Measurements from ENCODE around the gene BAIAP2.

Gene BAIAP2

GRCh38 chr17:81034779-81035520, at the start of gene BAIAP2:
BAIAP2 (plus strand) TSS chr17:81035151; CDS start chr17:81035255, 104 bp downstream.
- peak; percentile 84 to 97 (median 92) for DNase-seq

GRCh38 chr17:80986046-80986445, 48.9 kb upstream of the BAIAP2 start:
- no peak for DNase-seq

- DNase-seq, result peak in 7 of 14 donors; percentile 19 to 65 (median 36)
These were observed 48.0 kb upstream of the BAIAP2 start for GRCh38 chr17:80986816-80987475.

GRCh38 chr17:80987941-80988461, 47.0 kb upstream of the BAIAP2 start:
- DNase-seq, result no peak

- DNase-seq, result no peak
These were observed 45.4 kb upstream of the BAIAP2 start for GRCh38 chr17:80989586-80989913.

GRCh38 chr17:80990921-80991644, 43.9 kb upstream of the BAIAP2 start:
- no peak for DNase-seq

- peak in 12 of 14 donors; percentile 21 to 78 (median 40) for DNase-seq
These were observed 43.3 kb upstream of the BAIAP2 start, which contains the start of gene CHMP6 for GRCh38 chr17:80991645-80992076. CHMP6 (plus strand) TSS chr17:80991841; CDS start chr17:80991919, 78 bp downstream.

GRCh38 chr17:80992077-80992947, 42.6 kb upstream of the BAIAP2 start:
- no peak for DNase-seq

- no peak for DNase-seq
These were observed 41.9 kb upstream of the BAIAP2 start for GRCh38 chr17:80992948-80993624.

- no peak for DNase-seq
These were observed 39.8 kb upstream of the BAIAP2 start for GRCh38 chr17:80995131-80995530.

GRCh38 chr17:80996422-80997305, 38.3 kb upstream of the BAIAP2 start:
- no peak for DNase-seq

- no peak for DNase-seq
These were observed 37.4 kb upstream of the BAIAP2 start for GRCh38 chr17:80997424-80998117.

GRCh38 chr17:80998118-80998747, 36.7 kb upstream of the BAIAP2 start:
- no peak for DNase-seq

GRCh38 chr17:80998748-80999535, 36.0 kb upstream of the BAIAP2 start:
- peak in 7 of 14 donors; percentile 8 to 57 (median 36) for DNase-seq

GRCh38 chr17:80999536-81000333, 35.2 kb upstream of the BAIAP2 start:
- DNase-seq, result no peak

- DNase-seq, result no peak
These were observed 34.7 kb upstream of the BAIAP2 start for GRCh38 chr17:81000334-81000630.

GRCh38 chr17:81000631-81001357, 34.2 kb upstream of the BAIAP2 start:
- DNase-seq, result peak in 2 of 14 donors; percentile 19 to 23

All from C1 segment of cervical spinal cord (tissue), 14 donors.